H1 (cell line): ENCODE measurements around the gene ARHGEF1. TPM values are rescaled to one million over a fixed set of nuclear protein-coding genes. Genes with fewer than 3 reads are reported as not detected.

Source experiments
- CTCF ChIA-PET: fragments of 300-600 bp; sonication (Branson Sonifier 250); formaldehyde crosslinking; loops from one replicate; lab custom pipeline; 2021; ENCODE audit not compliant: partially characterized antibody; lab: Charles Lee
- POLR2A ChIA-PET: fragments of 300-600 bp; sonication (Branson Sonifier 250); formaldehyde crosslinking; loops from one replicate; lab custom pipeline; 2021; ENCODE audit warnings: inconsistent platforms; ENCODE audit not compliant: partially characterized antibody; lab: Charles Lee
- DNase-seq, 2 experiments: peaks; one replicate each; pipeline versions ENCODE4 v3.0.0 to v3.0.0-alpha.2; 2010 to 2022; ENCODE audit warnings: low spot score in 2 of 2, low read depth in 1 of 2, mixed read lengths in 1 of 2
- FAIRE-seq: peaks from 2 replicates; lab custom pipeline; 2011; peaks lifted over from hg19 to GRCh38; lab: Jason Lieb, UNC
- H2AFZ ChIP-seq: 2 replicates; pipeline ENCODE4 v1.8.1; 2012; ENCODE audit warnings: low read length, inconsistent platforms
- H2AK5ac ChIP-seq: 2 replicates; pipeline ENCODE4 v1.6.1; 2013; ENCODE audit warnings: low read depth, low read length
- H2BK120ac ChIP-seq: replicated peaks from 2 replicates; pipeline ENCODE3; 2013; ENCODE audit warnings: low read depth, low read length, inconsistent platforms
- H2BK12ac ChIP-seq: 2 replicates; pipeline ENCODE4 v1.6.1; 2013; ENCODE audit warnings: low read depth, low read length
- H2BK15ac ChIP-seq: 2 replicates; pipeline ENCODE4 v1.6.1; 2013; ENCODE audit warnings: low read length
- H2BK20ac ChIP-seq: 2 replicates; pipeline ENCODE4 v1.6.1; 2013; ENCODE audit warnings: low read length
- H2BK5ac ChIP-seq: 2 replicates; pipeline ENCODE4 v1.6.1; 2013; ENCODE audit warnings: low read depth, low read length
- H3K14ac ChIP-seq: 2 replicates; pipeline ENCODE4 v1.6.1; 2013; ENCODE audit warnings: inconsistent platforms; ENCODE audit not compliant: insufficient read length
- H3K18ac ChIP-seq: 2 replicates; pipeline ENCODE4 v1.6.1; 2013; ENCODE audit warnings: low read length; ENCODE audit errors: extremely low read depth
- H3K23ac ChIP-seq: 2 replicates; pipeline ENCODE4 v1.6.1; 2013; ENCODE audit warnings: inconsistent platforms; ENCODE audit not compliant: insufficient read length
- H3K23me2 ChIP-seq: 2 replicates; pipeline ENCODE4 v1.6.1; 2013; ENCODE audit warnings: low read depth, low read length
- H3K27ac ChIP-seq: 2 replicates; pipeline ENCODE4 v1.6.1; 2011; ENCODE audit warnings: low read depth, low read length, inconsistent platforms
- H3K27me3 ChIP-seq, 4 experiments: replicated peaks in 1 of 4; 1 replicate in 1 of 4; 2 replicates in 3 of 4; pipeline versions ENCODE4 v1.6.1 to v1.8.1; 2011 to 2013; ENCODE audit warnings: low read length in 3 of 4, mild to moderate bottlenecking in 3 of 4, inconsistent platforms in 2 of 4, mixed read lengths in 2 of 4, moderate library complexity in 1 of 4; ENCODE audit not compliant: control insufficient read depth in 3 of 4, insufficient read depth in 3 of 4; ENCODE audit errors: extremely low read depth in 1 of 4
- H3K36me3 ChIP-seq, 4 experiments: 2 replicates each; pipeline versions ENCODE4 v1.6.1 to v1.8.1; 2011 to 2013; ENCODE audit warnings: mild to moderate bottlenecking in 4 of 4, low read length in 3 of 4, moderate library complexity in 2 of 4, control low read depth in 1 of 4, inconsistent platforms in 1 of 4; ENCODE audit not compliant: insufficient read depth in 4 of 4, control insufficient read depth in 2 of 4
- H3K4ac ChIP-seq: replicated peaks from 2 replicates; pipeline ENCODE3; 2013; ENCODE audit warnings: low read length, low read depth, mixed read lengths, inconsistent platforms; ENCODE audit not compliant: insufficient read length
- H3K4me1 ChIP-seq, 4 experiments: replicated peaks in 1 of 4; 1 replicate in 1 of 4; 2 replicates in 3 of 4; pipeline versions ENCODE4 v1.6.1 to v1.8.1; 2011 to 2013; ENCODE audit warnings: low read length in 3 of 4, inconsistent platforms in 2 of 4, mixed read lengths in 1 of 4; ENCODE audit not compliant: insufficient read depth in 4 of 4, control insufficient read depth in 3 of 4
- H3K4me2 ChIP-seq, 2 experiments: 2 replicates each; pipeline versions ENCODE4 v1.6.1 to v1.8.1; 2011 to 2013; ENCODE audit warnings: low read depth in 2 of 2, low read length in 2 of 2, control low read depth in 1 of 2, inconsistent platforms in 1 of 2, mild to moderate bottlenecking in 1 of 2; ENCODE audit not compliant: insufficient read depth in 1 of 2
- H3K4me3 ChIP-seq, 4 experiments: fragments of 200-600, 300-600 bp in 1 of 4; sonication (generic), shearing (Covaris generic), sonication (Bioruptor Twin) in 1 of 4; 2 replicates each; pipeline versions ENCODE4 v1.5.1 to v1.8.1; 2011 to 2016; ENCODE audit warnings: low read length in 4 of 4, low read depth in 3 of 4, control low read depth in 2 of 4, inconsistent platforms in 2 of 4, mild to moderate bottlenecking in 2 of 4, mixed read lengths in 1 of 4, moderate library complexity in 1 of 4; ENCODE audit not compliant: insufficient read depth in 2 of 4; ENCODE audit errors: extremely low read depth in 1 of 4
- H3K56ac ChIP-seq: replicated peaks from 2 replicates; pipeline ENCODE3; 2013; ENCODE audit warnings: low read depth, mild to moderate bottlenecking, mixed read lengths, low read length, inconsistent platforms; ENCODE audit not compliant: insufficient read length
- H3K79me1 ChIP-seq: 2 replicates; pipeline ENCODE4 v1.6.1; 2013; ENCODE audit warnings: low read depth, low read length, control low read depth
- H3K79me2 ChIP-seq, 2 experiments: 2 replicates each; pipeline versions ENCODE4 v1.6.1 to v1.8.1; 2012 to 2013; ENCODE audit warnings: low read length in 2 of 2, mild to moderate bottlenecking in 2 of 2, inconsistent platforms in 1 of 2; ENCODE audit not compliant: insufficient read depth in 2 of 2, control insufficient read depth in 1 of 2
- H3K9ac ChIP-seq, 4 experiments: replicated peaks in 1 of 4; 1 replicate in 1 of 4; 2 replicates in 3 of 4; pipeline versions ENCODE4 v1.6.1 to v1.8.1; 2011 to 2013; ENCODE audit warnings: low read depth in 3 of 4, low read length in 3 of 4, control low read depth in 2 of 4, mild to moderate bottlenecking in 2 of 4, moderate library complexity in 2 of 4, inconsistent platforms in 1 of 4; ENCODE audit errors: extremely low read depth in 1 of 4
- H3K9me3 ChIP-seq, 2 experiments: 2 replicates each; pipeline versions ENCODE4 v1.6.1 to v1.8.1; 2012 to 2013; ENCODE audit warnings: mild to moderate bottlenecking in 2 of 2, moderate library complexity in 2 of 2, control low read depth in 1 of 2, inconsistent platforms in 1 of 2, low read depth in 1 of 2, low read length in 1 of 2, mixed read lengths in 1 of 2; ENCODE audit not compliant: insufficient read depth in 2 of 2
- H4K20me1 ChIP-seq, 2 experiments: replicated peaks in 1 of 2; 2 replicates each; pipeline versions ENCODE3 to v1.8.1; 2011 to 2013; ENCODE audit warnings: inconsistent platforms in 2 of 2, low read length in 2 of 2, mild to moderate bottlenecking in 1 of 2; ENCODE audit not compliant: insufficient read depth in 2 of 2, control insufficient read depth in 1 of 2
- H4K5ac ChIP-seq: 2 replicates; pipeline ENCODE4 v1.6.1; 2013; ENCODE audit warnings: low read length, low read depth, mixed read lengths, inconsistent platforms; ENCODE audit not compliant: insufficient read length
- H4K8ac ChIP-seq: 2 replicates; pipeline ENCODE4 v1.8.0; 2013; ENCODE audit warnings: mild to moderate bottlenecking, moderate library complexity, low read length, inconsistent platforms; ENCODE audit not compliant: insufficient read depth; ENCODE audit errors: extremely low read depth
- H4K91ac ChIP-seq: replicated peaks from 2 replicates; pipeline ENCODE3; 2013; ENCODE audit warnings: low read length, mixed read lengths, inconsistent platforms; ENCODE audit not compliant: insufficient read length
- BCL11A ChIP-seq, 2 experiments: IDR thresholded peaks; one replicate each; pipeline ENCODE4 v1.6.1; 2011; ENCODE audit warnings: low read depth in 2 of 2, low read length in 2 of 2, mild to moderate bottlenecking in 2 of 2
- EZH2 ChIP-seq: fragments of 200-600 bp; sonication (generic); IDR thresholded peaks from 2 replicates; pipeline ENCODE4 v1.7.1; 2012; ENCODE audit warnings: low read depth, mild to moderate bottlenecking, moderate library complexity, low read length, inconsistent platforms; ENCODE audit not compliant: severe bottlenecking
- KDM1A ChIP-seq: fragments of 200-600, 300-600 bp; sonication (generic); IDR thresholded peaks from 2 replicates; pipeline ENCODE4 v1.7.1; 2016; ENCODE audit warnings: mild to moderate bottlenecking, low read length, borderline replicate concordance
- KDM5A ChIP-seq: fragments of 200-600 bp; IDR thresholded peaks from 2 replicates; pipeline ENCODE4 v1.7.1; 2012; ENCODE audit warnings: mild to moderate bottlenecking, low read length, inconsistent platforms, mixed read lengths
- MAX ChIP-seq: IDR thresholded peaks from 2 replicates; pipeline ENCODE4 v1.6.1; 2012; ENCODE audit warnings: inconsistent platforms
- RXRA ChIP-seq: IDR thresholded peaks from 2 replicates; pipeline ENCODE4 v1.6.1; 2011; ENCODE audit warnings: low read depth, mild to moderate bottlenecking, low read length, moderate library complexity; ENCODE audit not compliant: insufficient read depth
- SIRT6 ChIP-seq: IDR thresholded peaks from one replicate; pipeline ENCODE4 v1.7.1; 2012; ENCODE audit warnings: low read length, inconsistent platforms
- TAF7 ChIP-seq: optimal IDR thresholded peaks from 2 replicates; pipeline ENCODE3; 2011; ENCODE audit warnings: low read depth, mild to moderate bottlenecking, inconsistent platforms, low read length, moderate library complexity, borderline replicate concordance
- WGBS, 2 experiments: shearing (Covaris generic) in 1 of 2; methylation state at CpG; one replicate each; pipeline versions ENCODE4 v1.1.6 to v1.1.7; 2013 to 2015; ENCODE audit warnings: low lambda C conversion rate in 2 of 2, mixed read lengths in 2 of 2, inconsistent platforms in 1 of 2, low coverage in 1 of 2, missing lambda C conversion rate in 1 of 2; ENCODE audit not compliant: insufficient replicate concordance in 2 of 2, insufficient coverage in 1 of 2, insufficient read length in 1 of 2; ENCODE audit errors: extremely low coverage in 1 of 2, missing lambda C conversion rate in 1 of 2; 5-methylcytosine and 5-hydroxymethylcytosine counted together
- polyA plus RNA-seq, 7 experiments: library from polyadenylated mRNA; depleted of rRNA in 3 of 7; stranded (reverse) in 5 of 7; unstranded in 2 of 7; fragments of >200 nt in 5 of 7; fragments of 200-250 nt in 2 of 7; gene quantifications; 1 replicate in 5 of 7; 2 replicates in 1 of 7; 4 replicates in 1 of 7; pipeline versions ENCODE4 v1.2.1 to v1.2.3, GENCODE V29; 2011 to 2013; ENCODE audit warnings: missing spikeins in 2 of 7, mixed read lengths in 2 of 7
- total RNA-seq: library from RNA; stranded (reverse); fragmentation: NEBNext Ultra II Directional; extraction: Animal tissue kit (Norgen Biotek cat#: 25700); gene quantifications from 2 replicates; pipeline ENCODE4 v1.2.1, GENCODE V29; 2021

Gene ARHGEF1
- total and polyA plus RNA-seq, 2 of the 8 experiments (the other 6 are each of a cell fraction or from before 2014, with no cell fraction given): 23.0 to 49.0 TPM

DNA sequence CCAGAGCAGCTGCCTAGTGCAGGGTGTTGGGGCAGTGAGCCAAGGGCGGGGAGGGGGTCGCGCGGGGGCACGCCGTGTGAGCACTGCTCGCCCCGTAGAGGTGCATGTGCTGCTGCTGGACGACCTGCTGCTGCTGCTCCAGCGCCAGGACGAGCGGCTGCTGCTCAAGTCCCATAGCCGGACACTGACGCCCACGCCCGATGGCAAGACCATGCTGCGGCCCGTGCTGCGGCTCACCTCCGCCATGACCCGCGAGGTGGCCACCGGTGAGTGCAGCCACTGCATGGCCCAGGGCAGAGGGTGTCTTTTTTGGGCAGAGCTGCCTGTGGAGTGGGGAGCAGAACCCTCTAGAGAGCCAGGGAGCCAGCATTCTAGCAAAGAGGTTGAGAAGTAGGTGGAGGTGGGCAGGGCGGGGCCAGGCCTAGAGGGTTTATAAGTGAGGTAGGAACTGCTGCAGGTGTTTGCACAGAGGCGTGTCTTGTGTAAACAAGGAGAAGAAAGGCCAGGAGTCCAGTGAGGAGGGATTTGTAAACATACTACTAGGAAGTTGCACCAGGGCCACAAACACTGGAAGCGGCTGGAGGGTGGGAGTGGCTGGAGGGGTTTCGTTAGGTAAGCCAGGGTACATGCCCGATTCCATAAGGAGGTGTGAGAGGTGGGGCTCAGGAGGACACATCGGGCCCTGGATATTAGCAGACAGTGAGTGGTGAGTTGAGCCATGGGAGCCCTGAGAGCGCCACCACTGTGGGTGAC, 21.3 kb downstream of the ARHGEF1 start:
- Histone ChIP-seq H3K56ac (no peak overlapping the region), H4K91ac (no peak overlapping the region), H3K9me3 (no peaks in the 10 kb centered on the region), H3K23me2 (peaks cover 2% of the 10 kb centered on the region; the same call in 1 of the 2 replicates), H3K79me1 (no peaks in the 10 kb centered on the region), H2BK20ac (no peak overlapping the region), H2AK5ac (no peak overlapping the region), H3K18ac (no peak overlapping the region), H3K9ac (no peak overlapping the region), H2AFZ (no peak overlapping the region), H3K14ac (no peak overlapping the region), H3K27ac (no peak overlapping the region), H2BK15ac (no peak overlapping the region), H2BK120ac (no peak overlapping the region), H2BK12ac (no peak overlapping the region), H3K4me1 (no peaks in the 10 kb centered on the region; a peak in 1 of 7 replicates), H4K20me1 (peaks cover 0 to 7% of the 10 kb centered on the region in 2 experiments), H3K23ac (no peak overlapping the region), H4K5ac (no peak overlapping the region), H3K4me2 (no peak overlapping the region), H2BK5ac (no peak overlapping the region), H3K36me3 (peaks cover 6 to 16% (median 14%) of the 10 kb centered on the region in 4 experiments), H3K79me2 (no peaks in the 10 kb centered on the region), H3K4ac (no peak overlapping the region), H3K4me3 (no peak overlapping the region), H3K27me3 (peaks cover 0 to 2% (median 1%) of the 10 kb centered on the region in 4 experiments; a peak in 3 of 7 replicates), H4K8ac (no peak overlapping the region)
- ChIA-PET POLR2A (interaction anchor here (1.8 to 13.1 kb wide), 3 partner anchors 9 to 36 kb away, joined by 6 to 167 read pairs (median 14); no protein-coding TSS in a partner anchor), CTCF (interaction anchor here (1.1 to 1.8 kb wide), 6 partner anchors 15 to 42 kb away, joined by 3 to 8 read pairs (median 5); no protein-coding TSS in a partner anchor)
- DNase-seq (no peak), FAIRE-seq (no peak)
- WGBS, 2 experiments: 91% methylated on average over 20 of the region's 30 CpGs; no CpG with 5 or more reads in 1 of the 2 experiments
- TF ChIP-seq BCL11A (IDR thresholded peaks at IDR 0.05; ENCODE audit: low read depth in 2 of 2, low read length in 2 of 2): no peak
- TF ChIP-seq MAX: no peak
- TF ChIP-seq SIRT6: no peak
- no peak for TF ChIP-seq TAF7
- no peak for TF ChIP-seq KDM5A
- no peak for TF ChIP-seq EZH2
- TF ChIP-seq KDM1A: no peak
- no peak for TF ChIP-seq RXRA
